GM18858 (cell line): Measurements from ENCODE around the gene CCDC141.

Experiments used
- ATAC-seq: cut with Tn5 transposase; IDR thresholded peaks from one replicate; pipeline ENCODE4 v1.9.1; 2021; ENCODE audit not compliant: unreplicated experiment

CCDC141 gene

DNA sequence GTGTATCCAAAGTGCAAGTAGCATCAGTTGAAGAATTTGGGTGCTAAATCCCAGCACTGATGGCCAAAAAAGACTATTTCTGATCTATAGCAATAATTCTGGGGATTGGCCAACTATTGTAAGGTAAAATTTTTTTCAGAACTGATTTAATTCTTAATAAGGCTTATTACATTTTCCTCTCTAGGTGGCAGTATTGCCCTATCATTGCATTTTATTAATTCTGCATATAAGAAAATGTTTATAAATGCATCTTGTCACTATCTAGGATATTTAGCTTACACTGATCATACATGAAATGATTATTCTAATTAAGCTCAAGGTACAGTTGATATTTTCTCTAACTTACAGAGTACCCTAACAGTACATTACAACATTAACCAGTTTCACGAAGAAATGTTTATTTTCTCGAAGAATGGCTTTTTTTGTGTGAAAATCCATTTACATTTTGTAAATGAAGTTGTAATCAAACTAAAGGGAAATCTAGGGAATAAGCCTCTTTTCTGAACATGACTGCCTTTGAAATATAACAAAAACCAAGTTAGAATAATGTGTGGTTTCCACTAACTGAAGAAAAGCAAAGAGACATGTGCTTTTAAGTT is 253.8 kb downstream of the CCDC141 start:
- ATAC-seq, result no peak

DNA sequence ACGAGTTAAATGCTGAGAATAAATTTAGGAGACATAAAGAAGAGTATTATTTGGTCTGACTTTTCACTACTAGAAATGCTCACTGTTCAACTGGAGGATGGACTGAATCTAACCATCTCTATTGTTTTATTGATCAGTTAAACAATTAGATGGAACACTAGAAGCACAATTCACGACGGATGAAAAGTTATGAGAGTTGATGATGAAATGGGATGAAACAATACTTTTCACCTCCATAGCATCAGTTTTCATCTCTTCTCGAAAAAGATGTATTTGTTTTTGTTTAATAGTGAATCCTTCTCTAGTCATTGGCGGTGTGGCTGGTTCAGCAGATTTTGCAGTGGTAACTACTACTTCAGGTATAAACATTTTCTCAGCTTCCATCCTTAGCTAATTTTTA is 262.0 kb downstream of the CCDC141 start:
- ATAC-seq, result no peak

DNA sequence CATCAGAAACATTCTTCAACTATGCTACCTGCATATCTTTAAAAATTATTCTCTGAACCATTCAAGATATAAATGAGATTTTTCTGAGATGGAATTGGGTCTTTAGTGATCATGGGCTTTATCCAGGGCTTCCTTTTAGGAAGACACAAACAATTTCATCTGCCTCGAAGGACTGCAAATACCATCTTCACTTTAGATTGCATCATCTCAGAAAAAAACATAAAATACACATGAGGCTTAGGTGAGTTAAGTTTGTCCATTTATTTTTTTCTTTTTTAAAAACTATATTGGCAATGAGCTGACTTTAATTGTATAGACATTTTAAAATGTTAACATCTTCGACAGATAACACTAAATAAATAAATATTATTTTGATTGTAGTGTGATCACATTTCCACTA is 262.8 kb downstream of the CCDC141 start:
- no peak for ATAC-seq

DNA sequence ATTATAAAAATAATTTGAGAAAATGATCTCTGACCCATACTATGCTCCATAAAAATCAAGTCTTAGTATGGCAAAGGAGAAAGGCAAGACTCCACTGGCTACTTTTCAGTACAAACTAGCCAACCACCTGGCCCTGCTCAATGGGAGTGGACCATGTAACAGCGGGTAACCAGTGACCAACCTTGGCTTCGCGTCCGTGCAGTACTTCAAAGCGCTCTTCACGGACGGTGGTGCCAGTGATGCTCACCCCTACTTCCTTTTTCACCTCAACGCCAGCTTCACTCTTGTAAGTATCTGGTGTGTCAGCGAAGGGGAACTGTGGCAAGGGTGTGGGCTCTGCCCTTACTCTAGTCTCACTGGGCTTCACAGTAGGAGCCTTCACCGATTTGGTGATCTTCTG is 266.0 kb downstream of the CCDC141 start:
- ATAC-seq, result no peak

DNA sequence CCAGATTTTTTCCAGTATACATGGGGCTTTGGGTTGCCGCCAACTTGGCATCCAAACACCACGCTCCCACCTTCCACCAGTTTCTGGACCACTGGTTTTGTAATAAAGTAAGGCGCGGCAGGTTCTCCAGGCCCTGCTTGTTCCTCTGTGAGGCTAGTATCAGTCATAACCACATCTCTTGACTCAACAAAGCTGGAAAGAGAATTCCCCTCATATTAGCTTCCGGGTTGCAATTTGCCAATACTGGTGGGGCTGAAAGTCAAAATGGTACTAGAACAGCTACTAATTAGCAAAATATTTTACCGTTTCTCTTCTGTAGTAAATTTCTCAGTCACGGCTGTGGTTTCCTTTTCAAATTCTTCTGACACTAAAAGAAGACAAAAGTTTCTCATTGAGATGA is 267.7 kb downstream of the CCDC141 start:
- ATAC-seq, result no peak
